Middle frontal gyrus (tissue), 1 donor: ENCODE results near the gene SUDS3.
"Not testable (repeated sequence)": the region's sequence is repeated elsewhere in the genome, so short reads cannot be mapped to it uniquely, and the experiment has no call there.

Experiments used
- DNase-seq: peaks from one replicate; pipeline ENCODE4 v3.0.0-alpha.2; 2015; ENCODE audit warnings: low spot score; ENCODE audit errors: extremely low spot score

SUDS3 gene, protein sequence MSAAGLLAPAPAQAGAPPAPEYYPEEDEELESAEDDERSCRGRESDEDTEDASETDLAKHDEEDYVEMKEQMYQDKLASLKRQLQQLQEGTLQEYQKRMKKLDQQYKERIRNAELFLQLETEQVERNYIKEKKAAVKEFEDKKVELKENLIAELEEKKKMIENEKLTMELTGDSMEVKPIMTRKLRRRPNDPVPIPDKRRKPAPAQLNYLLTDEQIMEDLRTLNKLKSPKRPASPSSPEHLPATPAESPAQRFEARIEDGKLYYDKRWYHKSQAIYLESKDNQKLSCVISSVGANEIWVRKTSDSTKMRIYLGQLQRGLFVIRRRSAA

GRCh38 chr12:118376089-118377020 lies at the start of gene SUDS3:
Gene SUDS3 (plus strand): TSS chr12:118376555. CDS start chr12:118376692, 137 bp downstream.
- DNase-seq: peak; percentile 88

DNA sequence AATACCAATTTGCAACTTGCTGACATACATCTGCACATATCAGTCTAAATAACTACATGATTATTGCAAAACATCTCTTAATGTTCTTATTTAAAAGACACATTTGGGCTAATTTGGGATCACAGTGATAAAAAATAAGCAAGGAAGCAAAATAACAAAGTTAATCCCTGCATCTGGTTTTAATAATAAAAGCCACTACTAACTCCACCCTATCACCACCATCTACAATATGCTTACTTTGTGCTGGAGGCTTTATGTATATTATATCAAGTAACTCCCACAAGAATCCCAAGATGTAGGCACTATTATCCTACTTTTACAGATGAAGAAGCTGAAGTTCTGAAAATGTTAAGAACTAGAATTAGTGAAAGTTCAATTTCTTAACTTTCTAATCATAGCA lies 49.4 kb upstream of the SUDS3 start:
- no peak for DNase-seq

- DNase-seq: no peak
These were observed 49.0 kb upstream of the SUDS3 start for GRCh38 chr12:118327391-118327790.

- DNase-seq: no peak
These were observed 47.6 kb upstream of the SUDS3 start for GRCh38 chr12:118328486-118329330.

GRCh38 chr12:118330421-118331018 lies 45.8 kb upstream of the SUDS3 start:
- DNase-seq: no peak

DNA sequence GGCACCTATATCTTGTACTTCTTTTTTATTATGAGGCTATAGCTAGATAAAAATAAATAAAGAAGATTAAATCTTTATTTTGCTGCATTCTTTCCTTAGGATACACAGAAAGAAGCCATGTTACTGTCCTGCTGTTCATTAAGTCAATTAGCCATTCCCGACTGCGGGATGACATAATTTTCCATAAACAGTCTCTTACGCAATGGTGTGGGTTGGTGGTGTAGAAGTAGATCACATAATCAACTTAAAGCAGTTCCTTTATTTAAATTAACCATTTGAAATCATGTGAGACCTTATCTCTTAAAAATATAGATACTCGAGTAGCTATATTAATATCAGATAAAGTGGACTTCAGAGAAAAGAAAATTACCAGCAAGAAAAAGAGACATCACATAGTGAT lies 43.8 kb upstream of the SUDS3 start:
- DNase-seq: no peak

GRCh38 chr12:118334241-118334640 lies 42.1 kb upstream of the SUDS3 start:
- no peak for DNase-seq

GRCh38 chr12:118334939-118335567 lies 41.3 kb upstream of the SUDS3 start:
- DNase-seq: no peak

- DNase-seq: no peak
These were observed 40.2 kb upstream of the SUDS3 start for GRCh38 chr12:118336123-118336522.

DNA sequence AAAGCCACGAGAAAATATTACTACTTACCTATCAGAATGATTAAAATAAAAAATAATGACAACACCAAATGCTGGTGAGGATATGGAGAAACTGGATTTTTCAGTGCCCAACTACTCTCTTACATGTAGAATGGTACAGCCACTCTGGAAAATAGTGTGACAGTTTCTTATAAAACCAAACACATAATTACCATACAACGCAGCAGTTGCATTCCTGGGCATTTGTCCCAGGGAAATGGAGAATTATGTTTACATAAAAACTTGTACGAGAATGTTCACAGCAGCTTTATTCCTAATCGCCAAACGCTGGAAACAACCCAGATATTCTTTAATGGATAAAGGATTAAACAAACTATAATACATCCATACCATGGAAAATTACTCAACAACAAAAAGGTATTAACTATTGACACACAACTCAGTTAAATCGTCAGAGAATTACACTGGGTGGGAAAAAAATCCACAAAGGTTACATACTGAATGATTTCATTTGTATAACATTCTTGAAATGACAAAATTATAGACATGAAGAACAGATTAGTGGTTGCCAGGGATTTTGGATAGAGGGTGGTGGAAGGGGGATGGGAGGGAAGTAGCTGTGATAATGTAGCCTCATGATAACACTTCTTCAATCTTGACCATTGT lies 39.0 kb upstream of the SUDS3 start:
- no peak for DNase-seq

DNA sequence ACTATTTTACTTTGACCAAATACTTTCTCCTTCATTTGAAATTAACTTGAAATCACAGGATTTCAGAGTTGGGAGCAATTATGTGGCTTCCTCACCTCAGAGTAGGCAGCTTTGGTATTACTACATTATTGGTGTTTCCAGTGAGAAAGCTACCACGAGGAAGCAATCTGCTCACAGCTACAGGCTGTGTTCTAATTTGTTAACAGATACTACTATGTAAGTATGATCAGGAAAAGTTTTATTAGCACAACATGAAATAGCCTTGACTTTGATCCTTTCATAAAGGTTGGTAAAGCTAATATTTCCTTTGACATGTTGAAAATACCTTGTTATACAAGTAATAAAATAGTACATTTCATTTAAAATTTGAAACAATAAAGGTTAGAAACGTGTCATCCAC lies 34.3 kb upstream of the SUDS3 start:
- no peak for DNase-seq

- no peak for DNase-seq
These were observed 31.5 kb upstream of the SUDS3 start for GRCh38 chr12:118344829-118345228.

DNA sequence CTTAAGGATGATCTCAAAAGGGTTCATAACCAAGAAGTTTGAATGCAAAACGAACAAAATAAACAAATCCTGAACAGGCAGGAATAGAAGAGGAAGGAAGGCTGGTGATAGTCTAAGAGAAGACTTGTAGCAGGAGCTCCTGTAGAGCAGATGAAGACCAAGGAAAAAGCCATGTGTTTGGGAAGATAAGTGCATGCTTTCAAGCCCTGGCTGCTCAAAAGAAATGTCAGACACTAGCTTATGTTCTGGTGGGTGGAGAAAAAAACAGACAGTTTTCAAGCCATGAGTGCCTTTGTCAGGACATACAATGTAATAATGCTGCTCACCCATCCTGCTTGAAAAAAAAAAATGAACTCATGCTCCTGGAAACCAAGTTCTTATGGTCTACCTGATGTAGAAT lies 31.0 kb upstream of the SUDS3 start:
- no peak for DNase-seq

DNA sequence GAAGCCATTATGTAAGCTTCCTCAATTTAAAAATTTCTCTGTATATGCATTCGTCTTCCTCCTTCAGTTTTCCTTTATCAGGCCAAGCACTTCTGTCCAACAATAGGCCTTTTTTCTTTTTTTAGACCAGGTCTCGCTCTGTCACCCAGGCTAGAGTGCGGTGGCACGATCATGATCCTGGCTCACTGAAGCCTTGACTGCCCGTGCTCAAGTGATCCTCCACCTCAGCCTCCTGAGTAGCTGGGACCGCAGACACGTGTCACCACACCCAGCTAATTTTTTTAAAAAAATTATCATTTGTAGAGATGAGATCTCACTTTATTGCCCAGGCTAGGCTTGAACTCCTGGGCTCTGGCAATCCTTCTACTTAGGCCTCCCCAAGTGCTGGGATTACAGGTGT lies 29.5 kb upstream of the SUDS3 start:
- DNase-seq: no peak

GRCh38 chr12:118347916-118348315 lies 28.4 kb upstream of the SUDS3 start:
- no peak for DNase-seq

GRCh38 chr12:118350908-118351559 lies 25.3 kb upstream of the SUDS3 start:
- DNase-seq: no peak

GRCh38 chr12:118353721-118354120 lies 22.6 kb upstream of the SUDS3 start:
- DNase-seq: no peak

DNA sequence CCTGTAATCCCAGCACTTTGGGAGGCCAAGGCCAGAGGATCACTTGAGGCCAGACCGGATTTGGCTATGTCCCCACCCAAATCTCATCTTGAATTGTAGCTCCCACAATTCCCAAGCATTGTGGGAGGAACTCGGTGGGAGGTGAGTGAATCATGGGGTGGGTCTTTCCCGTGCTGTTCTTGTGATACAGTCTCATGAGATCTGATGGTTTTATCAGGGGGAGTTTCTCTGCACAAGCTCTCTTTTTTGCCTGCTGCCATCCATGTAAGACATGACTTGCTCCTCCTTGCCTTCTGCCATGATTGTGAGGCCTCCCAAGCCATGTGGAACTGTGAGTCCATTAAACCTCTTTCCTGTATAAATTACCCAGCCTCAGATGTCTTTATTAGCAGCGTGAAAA lies 21.9 kb upstream of the SUDS3 start:
- not testable (repeated sequence) for DNase-seq

- no peak for DNase-seq
These were observed 21.5 kb upstream of the SUDS3 start for GRCh38 chr12:118354903-118355302.

DNA sequence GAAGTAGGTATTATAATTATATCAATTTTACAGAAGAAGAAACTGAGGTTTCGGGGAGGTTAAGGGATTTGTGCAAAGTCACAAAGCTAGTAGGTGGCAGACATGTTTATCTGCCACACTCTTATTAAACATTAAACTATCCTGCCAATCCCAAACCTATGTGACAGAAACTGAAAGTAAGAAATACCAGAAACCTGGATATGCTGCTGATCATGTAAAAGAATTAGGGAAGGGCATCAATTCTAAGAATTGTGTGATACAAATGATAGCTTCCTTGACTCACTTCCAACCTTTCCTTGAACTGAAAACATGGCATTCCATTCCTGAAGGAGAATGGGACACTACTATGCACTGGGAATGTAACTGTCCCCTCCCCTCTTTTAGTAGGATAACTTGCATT lies 20.5 kb upstream of the SUDS3 start:
- DNase-seq: no peak
